Endothelial cell (in vitro differentiated cells): Measurements from ENCODE around the gene C1orf56. TPM values are rescaled to one million over a fixed set of nuclear protein-coding genes. Genes with fewer than 3 reads are reported as not detected.
"Not testable (repeated sequence)": the region's sequence is repeated elsewhere in the genome, so short reads cannot be mapped to it uniquely, and the experiment has no call there.

Experiments used
- DNase-seq: peaks from one replicate; pipeline ENCODE4 v3.0.0; 2021; ENCODE audit warnings: low spot score
- H3K27ac Mint-ChIP-seq: one replicate; pipeline ENCODE4 v1.8.0; 2021; ENCODE audit warnings: mixed read lengths, inconsistent platforms; ENCODE audit not compliant: unreplicated experiment
- H3K27me3 Mint-ChIP-seq: one replicate; pipeline ENCODE4 v1.8.0; 2021; ENCODE audit warnings: mild to moderate bottlenecking, moderate library complexity, mixed read lengths, inconsistent platforms; ENCODE audit not compliant: unreplicated experiment
- H3K36me3 Mint-ChIP-seq: one replicate; pipeline ENCODE4 v1.8.0; 2021; ENCODE audit warnings: mild to moderate bottlenecking, low read depth, mixed read lengths, inconsistent platforms; ENCODE audit not compliant: unreplicated experiment
- H3K4me1 Mint-ChIP-seq: one replicate; pipeline ENCODE4 v1.8.0; 2021; ENCODE audit warnings: mild to moderate bottlenecking, mixed read lengths, inconsistent platforms; ENCODE audit not compliant: unreplicated experiment
- H3K4me3 Mint-ChIP-seq: one replicate; pipeline ENCODE4 v1.8.0; 2021; ENCODE audit warnings: mild to moderate bottlenecking, mixed read lengths, inconsistent platforms; ENCODE audit not compliant: unreplicated experiment
- H3K9me3 Mint-ChIP-seq: one replicate; pipeline ENCODE4 v1.8.0; 2021; ENCODE audit warnings: mixed read lengths, inconsistent platforms; ENCODE audit not compliant: unreplicated experiment
- total RNA-seq: library from RNA; stranded (reverse); fragmentation: NEBNext Ultra II Directional; extraction: Animal tissue kit (Norgen Biotek cat#: 25700); gene quantifications from one replicate; pipeline ENCODE4 v1.2.1, GENCODE V29; 2021; ENCODE audit not compliant: unreplicated experiment
- TF ChIP-seq, protein P1 (sequence below): fragments of 200-600 bp; sonication (generic); IDR thresholded peaks from one replicate; pipeline ENCODE4 v1.5.0; 2021; ENCODE audit warnings: antibody characterized with exemption; ENCODE audit not compliant: unreplicated experiment

C1orf56 gene
- total RNA-seq, 1 donor from 2014 or later: 1.0 TPM

DNA sequence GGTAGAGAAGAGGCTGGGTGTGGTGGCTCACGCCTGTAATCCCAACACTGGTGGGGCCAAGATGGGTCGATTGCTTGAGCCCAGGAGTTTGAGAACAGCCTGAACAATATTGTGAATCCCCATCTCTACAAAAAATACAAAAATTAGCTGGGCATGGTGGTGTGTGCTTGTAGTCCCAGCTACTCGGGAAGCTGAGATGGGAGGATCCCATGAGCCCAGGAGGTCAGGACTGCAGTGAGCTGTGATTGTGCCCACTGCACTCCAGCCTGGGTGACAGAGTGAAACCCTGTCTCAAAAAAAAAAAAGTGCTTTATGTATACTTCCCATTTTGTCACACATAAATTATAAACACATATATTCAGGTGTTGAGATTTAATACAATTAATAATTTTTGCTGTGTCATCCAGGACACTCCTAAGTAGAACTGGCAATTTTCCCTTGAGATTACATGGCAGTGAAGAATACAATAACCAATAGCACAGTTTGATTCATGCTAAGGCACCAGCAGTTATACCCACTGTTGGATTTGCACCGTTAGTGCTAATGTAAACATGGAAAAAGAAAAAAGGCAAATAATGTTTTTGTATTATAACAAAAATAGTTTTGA lies 38.5 kb downstream of the C1orf56 start:
- Mint-ChIP-seq H3K9me3 (no peaks in the 10 kb centered on the region), H3K4me1 (no peaks in the 10 kb centered on the region), H3K36me3 (no peaks in the 10 kb centered on the region), H3K27me3 (no peaks in the 10 kb centered on the region), H3K4me3 (no peak overlapping the region), H3K27ac (no peak overlapping the region)
- no peak for DNase-seq
- TF ChIP-seq, protein P1, sequence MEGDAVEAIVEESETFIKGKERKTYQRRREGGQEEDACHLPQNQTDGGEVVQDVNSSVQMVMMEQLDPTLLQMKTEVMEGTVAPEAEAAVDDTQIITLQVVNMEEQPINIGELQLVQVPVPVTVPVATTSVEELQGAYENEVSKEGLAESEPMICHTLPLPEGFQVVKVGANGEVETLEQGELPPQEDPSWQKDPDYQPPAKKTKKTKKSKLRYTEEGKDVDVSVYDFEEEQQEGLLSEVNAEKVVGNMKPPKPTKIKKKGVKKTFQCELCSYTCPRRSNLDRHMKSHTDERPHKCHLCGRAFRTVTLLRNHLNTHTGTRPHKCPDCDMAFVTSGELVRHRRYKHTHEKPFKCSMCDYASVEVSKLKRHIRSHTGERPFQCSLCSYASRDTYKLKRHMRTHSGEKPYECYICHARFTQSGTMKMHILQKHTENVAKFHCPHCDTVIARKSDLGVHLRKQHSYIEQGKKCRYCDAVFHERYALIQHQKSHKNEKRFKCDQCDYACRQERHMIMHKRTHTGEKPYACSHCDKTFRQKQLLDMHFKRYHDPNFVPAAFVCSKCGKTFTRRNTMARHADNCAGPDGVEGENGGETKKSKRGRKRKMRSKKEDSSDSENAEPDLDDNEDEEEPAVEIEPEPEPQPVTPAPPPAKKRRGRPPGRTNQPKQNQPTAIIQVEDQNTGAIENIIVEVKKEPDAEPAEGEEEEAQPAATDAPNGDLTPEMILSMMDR: no peak

DNA sequence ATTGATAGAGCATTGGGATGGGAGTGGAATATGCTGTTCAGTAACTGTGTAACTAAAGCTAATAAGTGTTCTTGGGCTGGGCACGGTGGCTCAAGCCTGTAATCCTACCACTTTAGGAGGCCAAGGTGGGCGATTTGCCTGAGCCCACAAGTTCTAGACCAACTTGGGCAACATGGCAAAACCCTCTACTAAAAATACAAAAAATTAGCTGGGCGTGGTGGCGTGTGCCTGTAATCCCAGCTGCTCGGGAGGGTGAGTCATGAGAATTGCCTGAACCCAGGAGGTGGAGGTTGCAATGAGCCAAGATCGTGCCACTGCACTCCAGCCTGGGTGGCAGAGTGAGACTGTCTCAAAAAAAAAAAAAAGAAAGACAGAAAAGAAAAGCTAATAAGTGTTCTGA lies 49.9 kb downstream of the C1orf56 start:
- H3K36me3 Mint-ChIP-seq, H3K27ac Mint-ChIP-seq, H3K27me3 Mint-ChIP-seq, H3K9me3 Mint-ChIP-seq, H3K4me3 Mint-ChIP-seq, DNase-seq, H3K4me1 Mint-ChIP-seq: not testable (repeated sequence)

DNA sequence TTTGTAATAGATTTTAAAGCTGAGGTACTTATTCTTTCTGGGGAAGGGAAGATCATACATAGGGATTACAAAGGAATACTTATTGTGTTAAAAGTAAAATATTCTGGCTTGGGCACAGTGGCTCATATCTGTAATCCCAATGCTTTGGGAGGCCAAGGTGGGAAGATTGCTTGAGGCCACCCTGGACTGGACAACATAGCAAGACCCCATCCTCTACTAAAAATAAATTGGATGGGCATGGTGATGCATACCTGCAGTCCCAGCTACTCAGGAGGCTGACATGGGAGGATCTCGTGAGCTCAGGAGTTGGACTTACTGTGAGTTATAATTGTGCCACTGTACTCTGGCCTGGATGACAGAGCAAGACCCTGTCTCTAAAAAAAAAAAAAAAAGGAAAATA lies 50.6 kb downstream of the C1orf56 start:
- Mint-ChIP-seq H3K27ac (no peak overlapping the region), H3K9me3 (no peaks in the 10 kb centered on the region), H3K4me1 (no peaks in the 10 kb centered on the region)

More for the DNA sequence above, 50.6 kb downstream of the C1orf56 start:
- Mint-ChIP-seq H3K36me3 (no peaks in the 10 kb centered on the region), H3K27me3 (no peaks in the 10 kb centered on the region), H3K4me3 (no peak overlapping the region)
- no peak for DNase-seq
- TF ChIP-seq, protein P1: no peak

Other genes starting within 250 kb of the C1orf56 start
- 110 TPM for gene CTSK, start 239.5 kb upstream of the C1orf56 start, total RNA-seq
- gene ARNT, start 171.2 kb upstream of the C1orf56 start, total RNA-seq: 40.3 TPM
- not detected for gene CTXND2, start 160.6 kb upstream of the C1orf56 start, total RNA-seq
- gene SETDB1, start 121.4 kb upstream of the C1orf56 start, total RNA-seq: 50.6 TPM
- gene CERS2, start 72.9 kb upstream of the C1orf56 start, total RNA-seq: 186 TPM
- not detected for gene ANXA9, start 65.5 kb upstream of the C1orf56 start, total RNA-seq
- 11.2 TPM for gene MINDY1, start 40.8 kb upstream of the C1orf56 start, total RNA-seq
- 16.7 TPM for gene PRUNE1, start 39.3 kb upstream of the C1orf56 start, total RNA-seq
- gene BNIPL, start 11.2 kb upstream of the C1orf56 start, total RNA-seq: 1.5 TPM
- gene CDC42SE1, start 11.9 kb downstream of the C1orf56 start, total RNA-seq: 180 TPM
- gene MLLT11, start 12.6 kb downstream of the C1orf56 start, total RNA-seq: 27.8 TPM
- gene GABPB2, start 23.0 kb downstream of the C1orf56 start, total RNA-seq: 4.1 TPM
- 214 TPM for gene SEMA6C, start 98.9 kb downstream of the C1orf56 start, total RNA-seq
- gene TNFAIP8L2, start 108.9 kb downstream of the C1orf56 start, total RNA-seq: 1.6 TPM
- 7.5 TPM for gene LYSMD1, start 118.2 kb downstream of the C1orf56 start, total RNA-seq
- gene SCNM1, start 118.4 kb downstream of the C1orf56 start, total RNA-seq: 48.3 TPM
- gene TMOD4, start 128.2 kb downstream of the C1orf56 start, total RNA-seq: 1.1 TPM
- gene VPS72, start 142.4 kb downstream of the C1orf56 start, total RNA-seq: 83.5 TPM
- gene PIP5K1A, start 150.8 kb downstream of the C1orf56 start, total RNA-seq: 75.9 TPM
- 186 TPM for gene PSMD4, start 207.0 kb downstream of the C1orf56 start, total RNA-seq
- gene ZNF687, start 234.5 kb downstream of the C1orf56 start, total RNA-seq: 29.9 TPM